NCI-H748 (cell line): ENCODE data around the gene GPR45.
"Not testable (repeated sequence)": the region's sequence is repeated elsewhere in the genome, so short reads cannot be mapped to it uniquely, and the experiment has no call there.

Experiments
- DNase-seq: peaks from one replicate; lab custom pipeline; 2025; ENCODE audit not compliant: unreplicated experiment; lab: John Stamatoyannopoulos, UW

Gene GPR45, protein sequence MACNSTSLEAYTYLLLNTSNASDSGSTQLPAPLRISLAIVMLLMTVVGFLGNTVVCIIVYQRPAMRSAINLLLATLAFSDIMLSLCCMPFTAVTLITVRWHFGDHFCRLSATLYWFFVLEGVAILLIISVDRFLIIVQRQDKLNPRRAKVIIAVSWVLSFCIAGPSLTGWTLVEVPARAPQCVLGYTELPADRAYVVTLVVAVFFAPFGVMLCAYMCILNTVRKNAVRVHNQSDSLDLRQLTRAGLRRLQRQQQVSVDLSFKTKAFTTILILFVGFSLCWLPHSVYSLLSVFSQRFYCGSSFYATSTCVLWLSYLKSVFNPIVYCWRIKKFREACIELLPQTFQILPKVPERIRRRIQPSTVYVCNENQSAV

DNA sequence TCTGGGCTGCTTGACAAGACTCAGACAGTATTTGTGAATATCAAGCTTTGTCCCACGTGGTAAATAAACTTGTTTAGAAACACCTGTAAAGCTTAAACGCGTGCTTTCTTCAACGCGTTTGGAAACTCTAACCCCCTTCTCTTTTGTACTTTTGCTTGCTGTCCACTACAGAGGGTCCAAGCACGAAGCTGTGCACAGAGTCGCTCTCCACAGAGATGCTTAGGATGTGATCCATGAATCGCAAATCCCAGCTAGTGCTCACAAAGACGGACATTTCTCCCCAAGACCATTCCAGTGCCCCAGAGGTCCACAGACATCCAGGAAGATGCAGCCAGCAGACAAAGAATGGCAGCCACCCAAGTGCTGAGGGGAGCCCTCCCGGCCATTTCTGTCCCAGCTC is at the start of gene GPR45:
GPR45 (plus strand) TSS at position 301 of the 400 bp plus-strand sequence. CDS start 116 bp downstream, outside the sequence.
- DNase-seq = no peak

DNA sequence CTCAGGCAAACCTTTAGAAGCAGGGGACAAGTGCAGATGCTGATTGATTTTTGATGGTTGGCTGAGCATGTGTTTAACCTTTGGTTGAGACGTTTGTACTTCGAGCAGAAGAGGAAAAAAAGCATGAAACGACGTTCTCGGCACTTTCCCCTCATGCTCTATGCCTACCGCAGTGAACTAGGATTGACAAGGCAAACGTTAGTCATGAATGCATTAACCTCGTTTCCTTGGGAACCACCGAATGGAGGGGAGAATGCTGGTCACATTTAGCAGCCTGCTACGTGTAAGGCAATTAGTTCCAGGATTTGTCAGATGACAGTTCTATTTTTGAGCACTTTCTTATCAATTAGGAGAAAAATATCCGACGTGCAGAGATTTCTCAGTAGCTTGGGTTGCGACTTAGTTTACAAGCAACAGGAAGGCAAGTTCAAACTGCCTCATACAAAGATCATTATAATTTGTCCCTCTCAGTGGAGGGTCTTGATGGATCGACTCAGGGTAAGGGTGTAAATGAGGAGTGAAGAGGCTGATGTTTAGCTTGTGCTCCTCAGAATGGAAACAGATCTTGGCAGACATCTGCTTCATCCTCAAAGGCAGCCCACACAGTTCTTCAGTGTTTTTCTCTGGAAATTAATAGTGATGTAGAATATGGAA is 47.4 kb upstream of the GPR45 start:
- DNase-seq = peak; percentile 44

DNA sequence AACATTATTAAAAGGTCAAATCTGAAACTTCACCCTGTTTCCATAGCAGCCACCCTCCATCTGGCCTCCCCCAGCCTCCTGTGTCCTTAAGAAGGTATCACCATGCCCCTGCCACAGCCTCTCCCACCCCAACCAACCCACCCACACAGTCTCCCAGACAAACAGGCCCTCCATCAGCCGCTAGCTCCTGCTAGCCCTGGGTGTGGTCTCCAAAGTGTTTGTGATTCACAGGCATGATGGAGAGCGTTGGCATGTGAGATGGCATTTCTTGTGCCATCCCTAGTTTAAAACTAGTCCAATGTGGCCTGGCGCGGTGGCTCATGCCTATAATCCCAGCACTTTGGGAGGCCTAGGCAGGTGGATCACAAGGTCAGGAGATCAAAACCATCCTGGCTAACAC is 44.9 kb upstream of the GPR45 start:
- DNase-seq = no peak

DNA sequence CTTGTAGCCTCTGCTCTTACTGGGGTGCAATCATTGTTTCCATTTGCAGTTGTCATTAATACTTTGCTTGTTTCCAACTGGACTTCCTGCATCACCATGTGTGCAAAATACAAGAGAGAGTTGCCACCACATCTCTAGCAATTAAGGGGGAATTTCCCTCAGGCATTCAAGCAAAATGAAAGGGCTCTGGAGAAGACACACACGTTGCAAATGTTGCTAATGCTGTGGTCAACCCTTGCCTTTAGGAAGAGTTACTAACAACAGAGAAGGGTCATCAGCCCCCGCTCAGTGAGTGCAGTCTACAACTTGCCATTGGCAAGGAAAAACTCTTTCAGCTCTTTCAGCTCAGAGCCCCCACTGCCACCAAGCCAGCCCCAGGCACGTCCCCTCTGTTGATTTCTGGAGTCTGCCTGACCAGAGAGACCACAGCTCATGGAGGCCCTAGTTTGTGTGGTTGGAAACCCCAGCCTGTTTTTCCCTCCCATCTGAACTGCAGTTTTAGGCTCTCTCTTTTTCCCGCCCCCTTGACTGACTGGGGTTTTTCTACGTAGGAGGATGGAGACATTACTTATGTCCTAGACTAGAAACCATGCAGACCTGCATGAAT is 25.9 kb upstream of the GPR45 start:
- no peak for DNase-seq

DNA sequence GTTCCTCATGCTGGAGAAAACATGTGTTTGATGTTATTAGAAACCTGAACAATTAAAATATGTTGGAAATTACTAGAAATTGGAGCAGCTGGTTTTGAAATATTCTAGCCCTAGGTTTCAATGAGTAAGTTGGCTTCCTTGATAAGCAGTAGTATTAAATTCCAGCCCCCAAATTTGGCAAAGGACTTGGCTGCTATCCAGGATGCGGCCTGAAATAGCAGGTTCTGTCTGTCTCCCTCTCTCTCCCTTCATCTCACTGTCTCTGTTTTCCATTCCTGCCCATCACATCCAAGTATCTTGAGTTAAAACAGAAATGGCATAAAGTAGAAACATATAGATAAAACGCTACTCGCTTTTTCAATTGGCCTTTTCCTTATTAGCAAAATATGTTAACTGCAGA is 20.9 kb upstream of the GPR45 start:
- no peak for DNase-seq

DNA sequence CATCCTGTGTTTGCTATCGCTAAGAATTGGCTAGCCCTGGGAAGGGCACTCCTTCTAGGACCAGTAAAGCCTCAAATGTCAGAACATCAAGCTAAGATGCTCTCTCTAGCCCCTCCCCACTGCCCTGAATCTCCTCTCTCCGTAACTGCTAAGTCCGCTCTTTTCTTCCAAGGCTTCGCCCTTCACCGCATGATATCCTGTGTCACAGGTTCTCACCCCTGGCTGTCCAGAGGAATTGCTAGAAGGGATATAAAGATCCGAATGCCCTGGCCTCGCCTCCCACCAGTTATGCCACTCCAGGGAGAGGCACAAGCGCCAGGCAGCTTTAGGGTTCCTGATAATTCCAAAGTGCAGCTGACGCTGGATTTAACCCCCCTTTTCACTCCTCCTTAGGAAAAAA is 17.1 kb upstream of the GPR45 start:
- DNase-seq = no peak

DNA sequence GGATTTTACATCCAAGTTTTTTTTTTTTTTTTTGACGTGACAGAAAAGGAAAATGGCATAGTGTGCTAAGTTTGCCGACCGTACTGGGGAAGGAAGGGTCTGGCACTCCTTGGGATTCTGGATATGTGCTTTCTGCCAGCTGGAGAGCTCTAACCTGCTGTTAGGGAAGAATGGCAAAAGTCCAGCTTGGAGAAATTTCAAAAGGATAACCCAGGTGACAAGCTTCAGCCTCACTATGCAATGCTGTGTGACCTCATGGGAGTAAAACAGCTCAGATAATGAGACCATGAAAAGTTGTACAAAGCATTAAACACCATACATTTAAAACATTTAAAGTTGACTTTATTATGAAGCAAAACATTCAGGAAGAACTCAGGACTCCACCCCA is 10.3 kb upstream of the GPR45 start:
- DNase-seq = no peak

DNA sequence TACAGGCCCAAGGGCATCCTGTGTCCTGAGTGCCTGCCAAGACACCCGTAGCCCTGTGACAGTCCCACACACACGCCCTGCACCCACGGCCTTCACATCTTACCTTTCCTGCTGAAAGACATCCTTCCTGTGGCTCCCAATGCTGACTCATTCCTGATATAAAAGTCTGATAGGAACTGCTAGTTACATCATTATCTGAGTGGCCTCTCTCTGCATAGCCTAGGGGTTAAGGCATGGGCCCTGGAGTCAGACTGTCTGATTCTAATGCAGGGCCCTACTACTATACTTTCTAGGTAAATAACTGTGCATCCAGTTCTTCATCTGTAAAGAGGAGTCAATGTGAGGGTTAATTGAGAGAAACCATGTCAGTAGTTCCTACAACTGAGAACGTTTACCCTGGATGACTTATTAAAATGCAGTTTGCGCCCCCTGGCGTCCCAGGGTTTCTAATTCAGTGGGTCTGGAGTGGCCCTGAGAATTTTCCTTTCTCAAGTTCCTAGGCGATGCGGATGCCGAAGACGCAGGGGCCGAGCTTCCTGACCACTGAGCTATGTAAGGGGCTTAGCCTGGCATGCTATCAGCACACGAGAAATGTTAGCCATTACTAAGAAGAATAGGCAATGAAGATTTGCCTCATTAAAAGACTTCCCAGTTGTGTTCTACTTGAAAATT is 6.0 kb upstream of the GPR45 start:
- peak; percentile 70 for DNase-seq

DNA sequence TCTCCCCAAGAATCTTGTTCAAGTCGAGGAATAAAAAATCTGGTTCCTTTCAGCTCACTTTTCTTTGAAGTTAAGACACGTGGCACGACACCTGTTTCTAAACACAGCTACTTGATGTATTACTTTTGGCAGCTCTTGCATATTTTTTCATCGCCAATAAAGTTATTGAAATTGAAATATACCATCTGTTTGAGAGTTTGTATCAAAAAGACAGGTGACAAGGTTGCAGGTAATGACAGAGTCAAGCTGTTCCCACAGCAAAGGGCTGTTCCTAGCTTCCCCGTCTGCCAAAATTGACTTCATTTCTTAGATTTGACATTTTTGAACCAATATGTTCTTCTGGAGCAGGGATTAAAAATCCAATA is 5.5 kb upstream of the GPR45 start:
- no peak for DNase-seq

DNA sequence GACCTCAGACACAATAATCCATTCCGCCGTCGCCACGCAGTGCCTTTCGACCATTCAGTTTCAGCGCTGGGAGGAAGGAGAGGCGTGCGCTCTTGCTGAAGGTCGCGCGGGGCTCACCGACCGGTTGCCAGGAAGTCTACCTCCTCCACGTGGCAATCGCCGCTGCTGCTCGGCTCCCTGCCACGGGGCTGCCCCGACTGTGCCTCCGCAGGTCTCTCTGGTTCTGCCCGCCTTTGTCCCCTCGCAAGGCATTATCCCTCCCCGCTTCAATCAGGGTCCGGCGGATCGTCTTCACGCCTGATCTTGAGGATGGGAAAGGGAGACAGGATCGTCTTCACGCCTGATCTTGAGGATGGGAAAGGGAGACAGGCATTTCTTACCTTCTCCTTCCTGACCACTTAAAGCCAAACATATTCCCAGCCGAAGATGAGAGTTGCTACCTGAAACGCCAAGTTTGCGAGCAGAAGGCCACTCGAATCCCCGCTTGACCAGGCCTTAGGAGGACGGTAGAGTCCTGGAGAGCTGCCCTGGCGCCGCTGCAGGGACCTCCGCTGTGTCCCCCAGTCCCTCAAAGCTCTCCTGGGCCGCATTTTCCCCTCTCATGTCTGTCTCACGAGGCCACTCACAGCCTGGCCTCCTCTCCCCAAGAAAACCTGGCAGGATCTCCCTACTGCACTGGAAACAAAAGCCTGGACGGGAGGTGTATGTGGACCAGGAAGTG is 4.3 kb upstream of the GPR45 start:
- DNase-seq = no peak

DNA sequence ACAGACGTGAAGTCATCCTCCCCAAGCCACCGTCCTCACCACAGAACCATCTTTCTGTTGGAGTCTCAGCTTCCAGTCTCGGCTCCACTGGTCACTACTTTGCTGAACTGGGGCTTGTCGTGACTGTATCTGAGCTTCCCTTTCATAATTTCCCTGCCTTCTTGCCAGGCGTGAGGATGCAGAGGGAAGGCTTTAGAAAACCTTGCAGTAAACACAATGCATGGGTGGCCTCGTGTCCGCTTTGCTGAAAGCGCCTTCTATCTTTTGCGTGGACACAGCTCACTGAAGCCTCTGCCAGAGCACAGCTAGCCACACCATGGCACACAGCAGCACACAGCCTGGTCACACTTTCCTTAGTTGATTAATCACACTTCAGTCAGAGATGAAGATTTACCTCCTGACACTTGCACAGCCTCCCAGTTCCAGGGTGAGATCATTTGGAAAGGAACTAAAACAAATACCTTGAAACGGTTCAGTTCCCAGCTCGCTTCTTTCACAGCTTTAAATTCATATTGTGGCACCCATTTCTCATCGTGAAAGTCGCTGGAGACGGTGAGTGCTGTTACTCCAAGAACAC is 2.8 kb upstream of the GPR45 start:
- no peak for DNase-seq

DNA sequence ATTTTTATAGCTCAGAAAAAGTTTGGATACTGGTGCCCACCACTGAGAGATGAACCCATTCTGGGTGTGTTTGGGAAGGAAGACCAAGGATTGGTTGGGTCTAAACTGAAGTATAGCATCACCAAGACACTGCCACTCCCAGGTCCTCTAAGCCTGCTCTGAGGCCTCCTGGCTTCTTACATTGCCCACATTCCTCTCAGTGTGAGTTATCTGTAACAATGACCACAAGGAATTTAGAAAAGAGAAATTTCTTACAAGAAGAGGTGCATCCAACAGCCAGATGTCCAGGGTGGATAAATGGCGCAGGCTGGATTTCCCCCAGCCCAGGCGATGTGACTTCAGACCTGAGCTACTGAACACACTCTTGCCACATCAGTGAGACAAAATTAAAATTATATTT is 1.6 kb upstream of the GPR45 start:
- no peak for DNase-seq

DNA sequence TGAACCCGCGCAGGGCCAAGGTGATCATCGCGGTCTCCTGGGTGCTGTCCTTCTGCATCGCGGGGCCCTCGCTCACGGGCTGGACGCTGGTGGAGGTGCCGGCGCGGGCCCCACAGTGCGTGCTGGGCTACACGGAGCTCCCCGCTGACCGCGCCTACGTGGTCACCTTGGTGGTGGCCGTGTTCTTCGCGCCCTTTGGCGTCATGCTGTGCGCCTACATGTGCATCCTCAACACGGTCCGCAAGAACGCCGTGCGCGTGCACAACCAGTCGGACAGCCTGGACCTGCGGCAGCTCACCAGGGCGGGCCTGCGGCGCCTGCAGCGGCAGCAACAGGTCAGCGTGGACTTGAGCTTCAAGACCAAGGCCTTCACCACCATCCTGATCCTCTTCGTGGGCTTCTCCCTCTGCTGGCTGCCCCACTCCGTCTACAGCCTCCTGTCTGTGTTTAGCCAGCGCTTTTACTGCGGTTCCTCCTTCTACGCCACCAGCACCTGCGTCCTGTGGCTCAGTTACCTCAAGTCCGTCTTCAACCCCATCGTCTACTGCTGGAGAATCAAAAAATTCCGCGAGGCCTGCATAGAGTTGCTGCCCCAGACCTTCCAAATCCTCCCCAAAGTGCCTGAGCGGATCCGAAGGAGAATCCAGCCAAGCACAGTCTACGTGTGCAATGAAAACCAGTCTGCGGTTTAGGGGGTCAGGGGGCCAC is 897 bp downstream of the GPR45 start:
- DNase-seq = no peak

DNA sequence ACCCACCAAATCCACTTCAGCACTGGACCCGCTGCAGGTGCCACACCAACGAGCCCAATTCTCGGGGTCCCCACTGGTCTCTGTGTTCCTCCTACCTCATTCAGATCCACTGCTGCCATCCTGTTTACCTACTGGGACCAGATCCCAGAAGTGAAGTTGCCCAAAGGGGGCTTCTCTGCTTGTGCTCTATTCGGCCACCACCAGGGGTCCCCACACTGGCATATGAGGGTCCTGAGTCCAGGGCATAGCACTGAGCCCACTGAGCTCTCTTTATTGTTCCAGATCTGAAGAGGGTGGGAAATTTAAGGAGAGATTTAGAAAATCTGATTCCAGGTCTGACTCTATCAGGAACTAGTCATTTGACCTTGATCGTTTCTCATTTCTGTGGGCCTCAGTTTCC is 2.4 kb downstream of the GPR45 start:
- no peak for DNase-seq

DNA sequence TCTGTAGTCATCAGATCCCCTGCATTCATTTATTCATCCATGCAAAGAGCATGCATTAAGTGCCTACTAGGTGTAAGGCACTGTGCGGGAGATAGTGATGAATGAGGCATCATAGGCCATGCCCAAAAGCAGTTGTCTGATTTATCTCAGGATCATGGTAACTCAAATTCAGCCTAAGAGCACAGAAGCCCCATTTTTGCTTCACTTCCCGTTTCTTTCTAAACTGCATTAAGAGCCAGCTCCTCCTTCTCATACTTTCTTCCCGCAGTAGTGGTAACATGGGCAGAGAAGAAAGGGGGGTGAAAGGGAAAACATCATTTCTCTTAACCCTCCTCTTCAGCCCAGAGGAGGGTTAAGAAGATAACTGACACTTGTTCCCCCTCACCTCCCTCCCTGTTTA is 2.9 kb downstream of the GPR45 start:
- no peak for DNase-seq

DNA sequence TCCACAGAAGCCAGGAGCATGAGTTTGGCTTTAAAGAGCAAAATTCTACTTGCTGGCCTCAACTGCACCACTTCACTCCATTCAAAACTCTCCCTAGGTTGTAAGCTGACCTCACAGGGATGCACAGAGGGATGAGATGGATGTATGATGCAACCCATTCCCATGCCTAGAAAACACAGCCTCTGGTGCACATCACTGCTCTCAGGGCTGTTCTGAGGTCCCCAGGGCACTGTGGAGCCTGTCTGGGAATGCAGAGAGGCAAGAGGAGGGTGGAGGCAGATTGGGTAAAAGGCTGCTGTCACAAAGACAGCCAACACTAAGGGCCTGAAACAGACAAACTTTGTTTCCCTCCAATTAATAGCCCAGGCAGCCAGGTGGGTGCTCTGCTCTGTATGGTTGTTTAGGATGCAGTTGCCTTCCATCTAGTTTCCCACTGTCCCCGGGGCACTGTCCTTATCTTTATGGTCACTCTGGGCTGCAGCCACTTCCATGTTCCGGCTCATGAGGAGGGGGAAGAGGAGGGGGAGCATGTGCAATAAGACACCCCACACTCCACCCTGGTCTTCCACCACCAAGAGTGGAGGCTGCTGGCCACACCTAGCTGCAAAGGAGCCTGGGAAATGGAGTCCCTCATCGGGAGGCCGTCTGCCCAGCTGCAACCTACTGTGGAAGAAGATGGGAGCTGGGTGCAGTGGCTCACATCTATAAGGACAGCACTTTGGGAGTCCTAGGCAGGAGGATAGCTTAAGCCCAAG is 7.0 kb downstream of the GPR45 start:
- DNase-seq = peak; percentile 4

DNA sequence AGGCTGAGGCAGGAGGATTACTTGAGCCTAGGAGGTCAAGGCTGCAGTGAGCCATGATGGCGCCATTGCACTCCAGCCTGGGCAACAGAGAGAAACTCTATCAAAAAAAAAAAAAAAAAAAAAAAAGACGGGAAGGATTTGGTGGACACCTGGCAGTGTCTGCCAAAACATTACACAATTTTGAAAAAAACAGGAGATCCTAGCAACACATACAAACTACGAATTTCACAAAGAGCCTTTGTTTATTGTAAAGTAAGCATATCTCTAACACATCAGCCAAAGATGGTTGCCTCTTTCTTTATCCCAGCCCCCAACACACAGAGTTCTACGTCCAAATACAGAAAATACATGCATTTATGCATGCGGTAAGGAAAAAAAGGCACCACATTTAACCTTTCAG is 7.6 kb downstream of the GPR45 start:
- DNase-seq = no peak

DNA sequence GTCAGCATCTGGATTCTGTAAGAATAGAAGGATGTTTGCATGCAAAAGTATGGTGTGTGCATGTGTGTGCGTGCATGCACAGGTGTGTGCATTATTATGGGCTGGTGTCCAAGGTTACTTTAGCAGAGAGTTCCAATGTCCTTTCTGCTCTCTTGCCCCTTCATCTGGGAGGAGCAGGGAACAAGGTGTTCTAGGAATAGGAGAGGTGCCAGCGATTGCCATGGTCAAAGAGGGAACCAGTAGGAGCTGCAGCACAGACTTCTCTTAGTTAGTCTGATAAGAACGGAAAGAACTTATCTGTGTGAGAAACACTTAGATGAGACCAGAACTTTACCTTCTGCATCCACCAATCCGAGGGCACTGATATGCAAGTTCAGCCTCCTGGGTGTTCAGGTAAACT is 8.3 kb downstream of the GPR45 start:
- no peak for DNase-seq

DNA sequence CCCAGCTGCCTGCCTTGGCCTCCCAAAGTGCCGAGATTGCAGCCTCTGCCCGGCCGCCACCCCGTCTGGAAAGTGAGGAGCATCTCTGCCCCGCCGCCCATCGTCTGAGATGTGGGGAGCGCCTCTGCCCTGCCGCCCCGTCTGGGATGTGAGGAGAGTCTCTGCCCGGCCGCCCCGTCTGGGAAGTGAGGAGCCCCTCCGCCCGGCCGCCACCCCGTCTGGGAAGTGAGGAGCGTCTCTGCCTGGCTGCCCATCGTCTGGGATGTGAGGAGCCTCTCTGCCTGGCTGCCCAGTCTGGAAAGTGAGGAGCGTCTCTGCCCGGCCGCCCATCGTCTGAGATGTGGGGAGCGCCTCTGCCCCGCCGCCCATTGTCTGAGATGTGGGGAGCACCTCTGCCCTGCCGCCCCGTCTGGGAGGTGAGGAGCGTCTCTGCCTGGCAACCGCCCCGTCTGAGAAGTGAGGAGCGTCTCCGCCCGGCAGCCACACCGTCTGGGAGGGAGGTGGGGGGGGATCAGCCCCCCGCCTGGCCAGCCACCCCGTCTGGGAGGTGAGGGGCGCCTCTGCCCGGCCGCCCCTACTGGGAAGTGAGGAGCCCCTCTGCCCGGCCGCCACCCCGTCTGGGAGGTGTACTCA is 9.6 kb downstream of the GPR45 start:
- not testable (repeated sequence) for DNase-seq
